Breast epithelium (tissue), 4 donors: ENCODE data around the gene VIPR1. TPM values are rescaled to one million over a fixed set of nuclear protein-coding genes. Genes with fewer than 3 reads are reported as not detected.

Experiments
- DNase-seq, 2 donors: peaks; one replicate each; pipeline ENCODE4 v3.0.0-alpha.2; 2019; ENCODE audit warnings: low spot score in 2 of 2
- H3K27ac ChIP-seq, 2 donors: fragments of 200-600 bp; sonication (generic) in 1 of 2; one replicate each; pipeline ENCODE4 v1.5.1; 2016 to 2019; ENCODE audit warnings: mild to moderate bottlenecking in 1 of 2
- H3K27me3 ChIP-seq, 2 donors: fragments of 200-600 bp; sonication (generic) in 1 of 2; one replicate each; pipeline versions ENCODE4 v1.5.1 to v1.6.0; 2017 to 2019; ENCODE audit warnings: control low read depth in 1 of 2, mild to moderate bottlenecking in 1 of 2
- H3K36me3 ChIP-seq: fragments of 200-600 bp; one replicate; pipeline ENCODE4 v1.5.1; 2019
- H3K4me1 ChIP-seq, 2 donors: fragments of 200-600 bp; sonication (generic); one replicate each; pipeline ENCODE4 v1.5.1; 2016 to 2019; ENCODE audit warnings: control low read depth in 1 of 2
- H3K4me3 ChIP-seq, 3 donors: fragments of 200-600 bp; sonication (generic); 1 replicate in 2 of 3; 2 replicates in 1 of 3; pipeline ENCODE4 v1.5.1; 2016 to 2019; ENCODE audit warnings: mild to moderate bottlenecking in 3 of 3, moderate library complexity in 2 of 3
- H3K9me3 ChIP-seq, 2 donors: fragments of 200-600 bp; sonication (generic) in 1 of 2; one replicate each; pipeline ENCODE4 v1.5.1; 2016 to 2019; ENCODE audit warnings: control low read depth in 1 of 2
- POLR2A ChIP-seq: fragments of 450-650 bp; IDR thresholded peaks from one replicate; pipeline ENCODE4 v1.6.1; 2016; ENCODE audit warnings: antibody characterized with exemption, mild to moderate bottlenecking, moderate library complexity
- POLR2AphosphoS5 ChIP-seq, 3 donors: sonication (generic); formaldehyde crosslinking; IDR thresholded peaks; one replicate each; pipeline ENCODE4 v1.6.1; 2017; ENCODE audit warnings: antibody characterized with exemption in 3 of 3
- intact Hi-C: fragments of 100-400 bp; cut with DNase I; formaldehyde crosslinking; loops from one replicate; pipeline ENCODE4 v1.15.1; 2023; ENCODE audit warnings: low total_unique reads
- total RNA-seq, 3 donors: library from RNA; depleted of rRNA; stranded (reverse); fragments of >200 nt; gene quantifications; one replicate each; pipeline ENCODE4 v1.1.0, GENCODE V29; 2016
- TF ChIP-seq, protein P1 (sequence below), 3 donors: fragments of 450-650 bp; IDR thresholded peaks; one replicate each; pipeline ENCODE4 v1.5.1; 2016 to 2017; ENCODE audit warnings: antibody characterized with exemption in 3 of 3, mild to moderate bottlenecking in 3 of 3, moderate library complexity in 3 of 3

Gene VIPR1
- total RNA-seq, 3 donors from 2014 or later = 16.3 to 40.2 (median 25.2) TPM

DNA sequence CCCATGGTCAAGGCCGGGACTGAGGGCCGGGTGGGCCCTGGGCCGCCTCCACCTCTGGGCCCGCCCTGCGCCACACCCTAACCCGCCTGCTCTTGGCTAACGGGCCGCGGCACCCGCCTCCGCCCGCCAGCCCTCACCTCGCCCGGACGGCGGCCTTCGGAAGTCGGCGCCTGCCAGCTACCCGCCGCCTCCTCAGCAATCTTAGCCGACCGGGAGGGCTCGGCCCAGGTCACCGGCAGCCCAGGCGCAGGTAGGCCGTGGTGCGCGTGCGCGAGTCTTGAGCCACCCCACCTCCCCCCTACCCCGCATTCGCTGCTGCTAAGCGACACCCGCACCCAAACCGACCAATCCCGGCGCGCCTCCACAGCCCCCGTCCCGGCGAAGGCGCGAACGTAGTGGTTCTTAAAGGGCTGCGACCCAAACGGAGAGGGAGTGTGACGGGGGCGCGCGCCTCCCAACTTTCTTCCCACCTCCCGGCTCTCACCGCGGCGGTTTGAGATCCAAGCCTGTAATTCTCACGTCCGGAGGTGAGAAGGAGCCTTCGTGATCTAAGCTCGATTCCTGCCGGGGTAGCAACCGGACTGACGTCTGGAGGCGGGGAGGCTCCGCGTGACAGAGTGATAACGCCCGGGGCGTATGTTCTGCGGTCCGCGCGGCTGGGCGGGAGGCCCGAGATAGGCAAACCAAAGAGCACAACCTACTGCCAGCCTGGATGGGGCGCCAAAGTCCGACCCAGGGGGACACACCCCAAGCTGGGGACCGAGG is 79.4 kb downstream of the VIPR1 start, which contains the start of gene SEC22C:
TSS of gene SEC22C (minus strand) at position 259 of the 765 bp plus-strand sequence. CDS start 12,921 bp downstream, outside the sequence.
- Histone ChIP-seq H3K36me3 (no peaks in the 10 kb centered on the region), H3K27ac (peak within 1 kb of the TSS; percentile 93), H3K4me3 (peak within 1 kb of the TSS; percentile 87 to 89 (median 89)), H3K27me3 (no peaks in the 10 kb centered on the region), H3K9me3 (no peaks in the 10 kb centered on the region), H3K4me1 (peaks cover 0 to 15% of the 10 kb centered on the region in 2 donors)
- TF ChIP-seq, protein P1, sequence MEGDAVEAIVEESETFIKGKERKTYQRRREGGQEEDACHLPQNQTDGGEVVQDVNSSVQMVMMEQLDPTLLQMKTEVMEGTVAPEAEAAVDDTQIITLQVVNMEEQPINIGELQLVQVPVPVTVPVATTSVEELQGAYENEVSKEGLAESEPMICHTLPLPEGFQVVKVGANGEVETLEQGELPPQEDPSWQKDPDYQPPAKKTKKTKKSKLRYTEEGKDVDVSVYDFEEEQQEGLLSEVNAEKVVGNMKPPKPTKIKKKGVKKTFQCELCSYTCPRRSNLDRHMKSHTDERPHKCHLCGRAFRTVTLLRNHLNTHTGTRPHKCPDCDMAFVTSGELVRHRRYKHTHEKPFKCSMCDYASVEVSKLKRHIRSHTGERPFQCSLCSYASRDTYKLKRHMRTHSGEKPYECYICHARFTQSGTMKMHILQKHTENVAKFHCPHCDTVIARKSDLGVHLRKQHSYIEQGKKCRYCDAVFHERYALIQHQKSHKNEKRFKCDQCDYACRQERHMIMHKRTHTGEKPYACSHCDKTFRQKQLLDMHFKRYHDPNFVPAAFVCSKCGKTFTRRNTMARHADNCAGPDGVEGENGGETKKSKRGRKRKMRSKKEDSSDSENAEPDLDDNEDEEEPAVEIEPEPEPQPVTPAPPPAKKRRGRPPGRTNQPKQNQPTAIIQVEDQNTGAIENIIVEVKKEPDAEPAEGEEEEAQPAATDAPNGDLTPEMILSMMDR (IDR thresholded peaks at IDR 0.05) = no peak
- peak; percentile 64 for TF ChIP-seq POLR2A
- peak; percentile 53 to 80 (median 62) for TF ChIP-seq POLR2AphosphoS5 (IDR thresholded peaks at IDR 0.05)
- DNase-seq = peak; percentile 94 to 96
- intact Hi-C loops = no loop called here

DNA sequence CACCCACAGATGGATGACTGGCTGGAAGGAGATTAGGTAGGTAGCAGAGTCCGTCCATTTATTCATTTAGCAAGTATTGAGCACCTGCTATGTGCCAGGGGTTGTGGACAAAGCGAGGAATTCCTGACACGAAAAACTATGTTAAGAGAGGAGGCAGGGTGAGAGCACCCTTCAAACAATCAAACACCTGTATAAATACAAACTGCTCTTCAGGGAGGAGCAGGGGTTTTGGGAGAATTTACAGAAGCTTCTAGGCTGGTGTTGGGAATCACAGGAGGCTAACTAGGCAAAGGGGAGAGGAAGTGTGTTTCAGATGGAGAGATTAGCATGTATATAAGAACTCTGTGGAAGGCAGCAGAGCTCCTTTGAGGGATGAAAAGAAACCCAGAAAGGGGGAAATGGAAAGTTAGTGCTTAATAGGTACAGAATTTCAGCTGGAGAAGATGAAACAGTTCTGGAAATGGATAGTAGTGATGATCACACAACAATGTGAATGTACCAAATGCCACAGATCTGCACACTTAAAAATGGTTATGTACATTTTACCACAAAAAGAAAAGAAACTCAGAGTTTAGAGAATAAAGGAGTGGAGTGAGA is 80.1 kb downstream of the VIPR1 start:
- intact Hi-C loops = no loop called here
- H3K9me3 ChIP-seq = no peaks in the 10 kb centered on the region
- peaks cover 0 to 15% of the 10 kb centered on the region in 2 donors for H3K4me1 ChIP-seq
- H3K27ac ChIP-seq = peak overlapping the region; percentile 93
- no peaks in the 10 kb centered on the region for H3K36me3 ChIP-seq
- TF ChIP-seq, protein P1 (IDR thresholded peaks at IDR 0.05) = no peak
- no peak for TF ChIP-seq POLR2AphosphoS5 (IDR thresholded peaks at IDR 0.05)
- no peak for TF ChIP-seq POLR2A
- H3K27me3 ChIP-seq = no peaks in the 10 kb centered on the region
- no peak for DNase-seq
- H3K4me3 ChIP-seq = peak overlapping the region; percentile 87 to 89 (median 89)

Other genes with a start within 250 kb of the VIPR1 start
- gene CCK, start 236.5 kb upstream of the VIPR1 start, total RNA-seq = not detected
- gene LYZL4, start 92.0 kb upstream of the VIPR1 start, total RNA-seq = not detected
- 10 to 100 TPM; 48.8 to 68.8 (median 61.9) TPM for gene SEC22C, start 79.3 kb downstream of the VIPR1 start, total RNA-seq
- 10 to 100 TPM; 19.8 to 29.5 (median 23.7) TPM for gene SS18L2, start 88.2 kb downstream of the VIPR1 start, total RNA-seq
- gene NKTR, start 98.0 kb downstream of the VIPR1 start, total RNA-seq = 100 to 1,000 TPM; 132 to 214 (median 175) TPM
- 10 to 100 TPM; 18.0 to 61.8 (median 45.2) TPM for gene ZBTB47, start 151.1 kb downstream of the VIPR1 start, total RNA-seq
- gene KLHL40, start 182.9 kb downstream of the VIPR1 start, total RNA-seq = not detected
- 1 to 10 TPM in 1 of 3 donors, under 1 TPM in 1, not detected in 1; 0.32 to 1.6 TPM for gene HHATL, start 200.2 kb downstream of the VIPR1 start, total RNA-seq